IPS-NIHi11 (cell line): ENCODE results near the gene ART5.
"Not testable (repeated sequence)": the region's sequence is repeated elsewhere in the genome, so short reads cannot be mapped to it uniquely, and the experiment has no call there.

ENCODE experiments used
- DNase-seq: peaks from one replicate; pipeline ENCODE4 v3.0.0; 2012; ENCODE audit warnings: mixed read lengths, low spot score

The ART5 gene

GRCh38 chr11:3658252-3658651 lies 16.5 kb upstream of the ART5 start:
- DNase-seq = no peak

GRCh38 chr11:3657331-3657730 lies 15.5 kb upstream of the ART5 start:
- DNase-seq = not testable (repeated sequence)

- DNase-seq = no peak
Measured at GRCh38 chr11:3655547-3655946, 13.8 kb upstream of the ART5 start.

GRCh38 chr11:3652514-3652913 lies 10.7 kb upstream of the ART5 start:
- DNase-seq = not testable (repeated sequence)

GRCh38 chr11:3649374-3649773 lies 7.6 kb upstream of the ART5 start:
- DNase-seq = not testable (repeated sequence)

- not testable (repeated sequence) for DNase-seq
Measured at GRCh38 chr11:3648843-3649242, 7.1 kb upstream of the ART5 start.

- DNase-seq = no peak
Measured at GRCh38 chr11:3645552-3645951, 3.8 kb upstream of the ART5 start.

GRCh38 chr11:3644817-3645235 lies 3.0 kb upstream of the ART5 start, which contains the start of gene ART1:
TSS of gene ART1 (plus strand) at chr11:3645128. CDS start at chr11:3659214, 14,086 bp downstream.
- DNase-seq = no peak

GRCh38 chr11:3643102-3643546 lies 1.3 kb upstream of the ART5 start:
- DNase-seq = not testable (repeated sequence)

- peak; percentile 99 for DNase-seq
Measured at GRCh38 chr11:3642071-3642951, 519 bp upstream of the ART5 start.

- DNase-seq = no peak
Measured at GRCh38 chr11:3641191-3641590, 601 bp downstream of the ART5 start.

- no peak for DNase-seq
Measured at GRCh38 chr11:3639841-3640240, 2.0 kb downstream of the ART5 start.

GRCh38 chr11:3638513-3638912 lies 3.3 kb downstream of the ART5 start:
- DNase-seq = no peak

- no peak for DNase-seq
Measured at GRCh38 chr11:3637201-3637600, 4.6 kb downstream of the ART5 start.

- DNase-seq = no peak
Measured at GRCh38 chr11:3635641-3636375, 6.0 kb downstream of the ART5 start.

- DNase-seq = no peak
Measured at GRCh38 chr11:3632070-3632660, 9.6 kb downstream of the ART5 start.

- DNase-seq = no peak
Measured at GRCh38 chr11:3631331-3631730, 10.5 kb downstream of the ART5 start.

GRCh38 chr11:3627291-3627690 lies 14.5 kb downstream of the ART5 start:
- no peak for DNase-seq

- peak; percentile 43 for DNase-seq
Measured at GRCh38 chr11:3626250-3626960, 15.4 kb downstream of the ART5 start.

GRCh38 chr11:3623767-3624458 lies 17.9 kb downstream of the ART5 start:
- no peak for DNase-seq

GRCh38 chr11:3623121-3623520 lies 18.7 kb downstream of the ART5 start:
- DNase-seq = no peak
